Dedifferentiated amniotic fluid mesenchymal stem cell (primary cell): ENCODE results near the gene PIAS2.

Experiments
- DNase-seq: peaks from one replicate; pipeline ENCODE4 v3.0.0-alpha.2; 2016; ENCODE audit errors: extremely low spot score

The PIAS2 gene

DNA sequence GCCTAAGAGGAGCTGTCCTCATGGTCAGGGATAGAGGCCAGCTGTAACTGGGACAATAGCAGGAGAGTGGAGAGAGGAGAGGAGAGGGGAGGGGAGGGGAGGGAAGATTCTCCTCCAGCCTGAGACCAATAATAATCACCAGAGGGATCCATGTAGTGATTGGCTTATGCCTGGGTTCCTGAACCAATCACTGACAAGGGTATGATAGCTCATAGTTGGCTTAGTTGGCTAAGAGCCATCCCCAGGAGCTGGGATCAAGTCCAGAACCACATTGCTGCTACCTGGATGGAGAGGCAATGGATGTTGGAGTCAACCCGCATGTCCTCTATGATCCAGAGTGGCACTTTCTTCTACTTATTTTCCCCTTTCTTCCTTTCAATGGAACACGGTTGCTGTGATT is 152.7 kb downstream of the PIAS2 start:
- DNase-seq = no peak

DNA sequence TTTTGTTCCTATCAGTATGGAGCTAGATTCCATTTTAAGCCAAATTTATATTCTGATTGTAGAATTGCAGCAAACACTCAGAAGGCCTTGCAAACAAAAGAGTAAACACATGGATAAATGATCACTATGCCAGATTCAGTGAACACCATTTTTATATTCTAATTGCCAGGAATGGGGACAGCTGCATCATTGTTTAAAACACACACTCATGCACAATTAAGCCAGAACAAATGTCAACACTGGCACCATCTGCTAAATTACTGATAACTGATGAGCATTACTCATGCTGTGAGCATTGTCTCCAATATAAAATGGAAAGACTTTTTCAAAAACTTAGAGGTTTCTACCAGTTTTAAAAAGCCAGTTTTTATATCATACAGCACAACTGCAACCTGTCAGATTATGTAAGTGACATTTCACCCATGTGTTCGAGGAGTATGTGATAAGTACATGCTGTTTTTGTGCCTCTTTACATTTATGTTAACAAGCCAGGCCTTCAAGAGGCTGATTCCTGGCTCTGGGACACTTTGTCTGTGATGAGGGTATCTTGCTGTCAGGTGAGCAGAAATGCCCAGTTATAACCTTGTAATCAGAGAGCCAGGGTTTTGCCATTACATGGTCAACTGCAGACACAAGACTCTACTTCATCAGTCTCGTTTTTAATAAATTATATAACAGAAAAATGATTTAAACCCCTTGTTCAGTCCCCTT is 156.1 kb downstream of the PIAS2 start:
- DNase-seq = no peak

- no peak for DNase-seq
Measured at GRCh38 chr18:46759890-46760289, 157.4 kb downstream of the PIAS2 start.

GRCh38 chr18:46756559-46757201 is 160.6 kb downstream of the PIAS2 start, which contains the start of gene ST8SIA5:
ST8SIA5 (minus strand) TSS chr18:46757053; CDS start chr18:46756508, 545 bp downstream.
- DNase-seq = no peak

- DNase-seq = no peak
Measured at GRCh38 chr18:46756025-46756558, 161.2 kb downstream of the PIAS2 start.

- no peak for DNase-seq
Measured at GRCh38 chr18:46755315-46756024, 161.8 kb downstream of the PIAS2 start.

DNA sequence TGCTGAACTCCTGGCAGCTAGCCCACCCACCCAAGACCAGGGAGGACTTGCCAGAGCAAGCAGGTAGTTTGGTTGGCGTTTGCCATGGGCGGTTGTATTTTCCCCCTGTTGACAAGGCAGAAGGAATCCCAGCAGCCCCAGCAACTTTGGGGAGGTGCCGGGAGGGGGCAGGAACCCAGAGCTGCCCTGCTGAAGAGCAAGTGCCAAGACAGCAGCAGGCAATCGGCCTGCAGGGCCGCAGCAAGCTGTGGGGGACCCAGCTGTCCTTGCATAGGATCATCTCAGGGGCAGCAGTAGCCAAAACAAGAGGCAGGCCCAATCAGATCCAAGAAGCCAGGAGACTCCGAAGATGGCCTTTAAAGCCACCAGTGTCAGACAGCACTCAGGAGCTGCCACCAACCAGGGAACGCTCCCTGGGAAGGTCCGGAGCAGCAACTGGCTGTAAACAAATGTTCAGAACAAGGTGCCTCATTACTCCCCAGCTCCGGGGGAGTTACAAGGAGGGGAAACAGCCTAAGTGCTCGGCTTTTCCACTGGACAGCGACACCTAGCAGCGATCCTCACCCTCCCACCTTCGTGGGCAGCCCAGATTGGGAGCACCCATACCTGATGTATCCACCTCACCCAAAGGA is 162.5 kb downstream of the PIAS2 start:
- no peak for DNase-seq

- no peak for DNase-seq
Measured at GRCh38 chr18:46754188-46754587, 163.1 kb downstream of the PIAS2 start.
